Common myeloid progenitor, CD34-positive (primary cell): Measurements from ENCODE around the gene REPIN1.
"Not testable (repeated sequence)": the region's sequence is repeated elsewhere in the genome, so short reads cannot be mapped to it uniquely, and the experiment has no call there.

Experiments used
- CTCF ChIA-PET: fragments of 350-600 bp; sonication (Branson Sonifier 250); formaldehyde crosslinking; loops from one replicate; lab custom pipeline; 2021; ENCODE audit warnings: antibody characterized with exemption; lab: Charles Lee
- POLR2A ChIA-PET: fragments of 350-600 bp; sonication (Branson Sonifier 250); formaldehyde crosslinking; loops from one replicate; lab custom pipeline; 2021; ENCODE audit warnings: antibody characterized with exemption; lab: Charles Lee
- DNase-seq, 3 donors: peaks; one replicate each; pipeline versions ENCODE4 v3.0.0 to v3.0.0-alpha.2; 2013
- H3K27ac ChIP-seq, 2 experiments: 1 replicate in 1 of 2; 2 replicates in 1 of 2; pipeline ENCODE4 v1.7.0; 2013; ENCODE audit warnings: inconsistent platforms in 2 of 2, low read length in 2 of 2, mild to moderate bottlenecking in 2 of 2, low read depth in 1 of 2, moderate library complexity in 1 of 2; ENCODE audit not compliant: severe bottlenecking in 2 of 2, insufficient read depth in 1 of 2, poor library complexity in 1 of 2
- H3K27me3 ChIP-seq, 5 experiments: replicated peaks in 2 of 5; 1 replicate in 3 of 5; 2 replicates in 2 of 5; pipeline versions ENCODE4 v1.6.1 to v1.7.0; 2013; ENCODE audit warnings: low read length in 4 of 5, mild to moderate bottlenecking in 2 of 5, moderate library complexity in 2 of 5, inconsistent platforms in 1 of 5; ENCODE audit not compliant: insufficient read depth in 5 of 5, control insufficient read depth in 4 of 5
- H3K36me3 ChIP-seq, 4 experiments: 1 replicate in 2 of 4; 2 replicates in 2 of 4; pipeline versions ENCODE4 v1.6.1 to v1.7.0; 2013; ENCODE audit warnings: low read length in 3 of 4, control low read depth in 1 of 4, mild to moderate bottlenecking in 1 of 4; ENCODE audit not compliant: control insufficient read depth in 4 of 4, insufficient read depth in 4 of 4
- H3K4me1 ChIP-seq, 4 experiments: 1 replicate in 3 of 4; 2 replicates in 1 of 4; pipeline versions ENCODE4 v1.6.1 to v1.7.1; 2013; ENCODE audit warnings: low read length in 3 of 4, mild to moderate bottlenecking in 3 of 4, control low read depth in 1 of 4, inconsistent platforms in 1 of 4, moderate library complexity in 1 of 4; ENCODE audit not compliant: control insufficient read depth in 4 of 4, insufficient read depth in 4 of 4; ENCODE audit errors: control extremely low read depth in 1 of 4
- H3K4me3 ChIP-seq, 7 experiments: 1 replicate in 4 of 7; 2 replicates in 3 of 7; pipeline versions ENCODE4 v1.5.1 to v1.7.0; 2013; ENCODE audit warnings: mild to moderate bottlenecking in 7 of 7, low read length in 6 of 7, moderate library complexity in 6 of 7, inconsistent platforms in 2 of 7, low read depth in 2 of 7, control low read depth in 1 of 7; ENCODE audit not compliant: insufficient read depth in 4 of 7, control insufficient read depth in 1 of 7; ENCODE audit errors: extremely low read depth in 1 of 7
- H3K9me3 ChIP-seq, 5 experiments: 1 replicate in 4 of 5; 2 replicates in 1 of 5; pipeline versions ENCODE4 v1.6.1 to v1.7.1; 2013; ENCODE audit warnings: low read length in 4 of 5, mild to moderate bottlenecking in 2 of 5, inconsistent platforms in 1 of 5, low read depth in 1 of 5, moderate library complexity in 1 of 5; ENCODE audit not compliant: control insufficient read depth in 4 of 5, insufficient read depth in 2 of 5; ENCODE audit errors: control extremely low read depth in 1 of 5
- WGBS: methylation state at CpG from one replicate; pipeline ENCODE4 v1.1.5; 2013; ENCODE audit not compliant: insufficient coverage; 5-methylcytosine and 5-hydroxymethylcytosine counted together

REPIN1 gene

DNA sequence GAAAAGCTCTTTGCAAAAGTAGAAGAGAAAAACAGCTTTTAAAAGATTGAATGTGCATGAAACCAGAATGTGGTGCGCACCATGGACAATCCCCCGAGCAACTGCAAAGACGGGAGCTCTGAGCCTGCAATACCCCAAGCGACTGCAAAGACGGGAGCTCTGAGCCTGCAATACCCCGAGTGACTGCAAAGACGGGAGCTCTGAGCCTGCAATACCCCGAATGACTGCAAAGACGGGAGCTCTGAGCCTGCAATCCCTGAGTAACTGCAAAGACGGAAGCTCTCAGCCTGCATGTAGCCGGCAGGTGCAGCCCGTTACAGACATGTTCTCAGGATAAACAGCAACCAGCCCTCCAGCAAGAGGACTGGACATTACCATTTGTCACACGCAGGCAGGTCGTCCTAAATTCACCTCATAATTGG lies 16.7 kb downstream of the REPIN1 start:
- DNase-seq, result no peak
- H3K36me3 ChIP-seq, result peaks cover 0 to 8% (median 6%) of the 10 kb centered on the region in 4 experiments
- H3K27ac ChIP-seq, result no peak overlapping the region
- no peaks in the 10 kb centered on the region for H3K9me3 ChIP-seq
- peaks cover 0 to 26% (median under 1%) of the 10 kb centered on the region in 4 experiments for H3K4me1 ChIP-seq
- no peak overlapping the region for H3K4me3 ChIP-seq
- WGBS, result 91% methylated on average over 13 of the region's 14 CpGs
- CTCF ChIA-PET, result interaction anchor here (1.5 to 3.0 kb wide), 3 partner anchors 8 to 29 kb away, joined by 3 to 10 read pairs (median 6); a partner anchor contains a TSS
- H3K27me3 ChIP-seq, result no peaks in the 10 kb centered on the region
- POLR2A ChIA-PET, result no interaction called here

DNA sequence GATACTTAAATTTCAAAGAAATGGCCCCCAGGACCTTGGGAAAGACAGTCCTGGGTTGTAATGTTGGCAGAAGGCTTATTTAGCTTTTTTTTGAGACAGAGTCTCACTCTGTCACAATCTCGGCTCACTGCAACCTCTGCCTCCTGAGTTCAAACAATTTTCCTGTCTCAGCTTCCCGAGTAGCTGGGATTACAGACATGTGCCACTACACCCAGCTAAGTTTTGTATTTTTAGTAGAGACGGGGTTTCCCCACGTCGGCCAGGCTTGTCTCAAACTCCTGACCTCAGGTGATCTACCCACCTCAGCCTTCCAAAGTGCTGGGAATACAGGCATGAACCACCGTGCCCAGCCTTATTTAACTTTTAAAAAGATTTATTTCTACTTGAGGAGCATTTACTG lies 17.3 kb downstream of the REPIN1 start:
- H3K27me3 ChIP-seq, H3K9me3 ChIP-seq, H3K27ac ChIP-seq, DNase-seq, H3K36me3 ChIP-seq, POLR2A ChIA-PET, H3K4me3 ChIP-seq: not testable (repeated sequence)
- peaks cover 0 to 22% (median 0%) of the 10 kb centered on the region in 4 experiments for H3K4me1 ChIP-seq
- WGBS, result 65% methylated on average over 4 of the region's 6 CpGs
- CTCF ChIA-PET, result interaction anchor here (1.3 to 3.0 kb wide), 2 partner anchors 11 to 20 kb away, joined by 5 to 10 read pairs; a partner anchor contains a TSS

DNA sequence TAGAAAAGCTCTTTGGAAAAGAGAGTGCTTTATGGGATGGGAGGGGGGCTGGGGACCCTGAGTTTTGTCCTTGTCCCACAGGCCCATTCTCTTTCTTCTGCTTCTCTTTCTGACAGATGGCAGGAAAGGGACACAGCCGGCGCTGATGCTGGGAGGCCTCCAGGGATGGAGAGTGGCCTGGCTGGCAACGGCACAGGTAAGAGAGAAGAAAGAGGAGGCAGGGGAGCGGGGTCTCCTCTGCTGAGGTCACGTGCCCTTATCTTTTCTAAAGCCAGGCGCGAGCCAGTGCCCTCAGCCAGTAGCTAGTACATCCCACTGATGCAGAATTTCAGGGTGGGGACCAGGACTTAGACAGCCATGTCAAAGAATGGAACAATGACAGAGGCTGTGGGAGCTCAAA lies 19.7 kb downstream of the REPIN1 start:
- H3K27ac ChIP-seq, result no peak overlapping the region

DNA sequence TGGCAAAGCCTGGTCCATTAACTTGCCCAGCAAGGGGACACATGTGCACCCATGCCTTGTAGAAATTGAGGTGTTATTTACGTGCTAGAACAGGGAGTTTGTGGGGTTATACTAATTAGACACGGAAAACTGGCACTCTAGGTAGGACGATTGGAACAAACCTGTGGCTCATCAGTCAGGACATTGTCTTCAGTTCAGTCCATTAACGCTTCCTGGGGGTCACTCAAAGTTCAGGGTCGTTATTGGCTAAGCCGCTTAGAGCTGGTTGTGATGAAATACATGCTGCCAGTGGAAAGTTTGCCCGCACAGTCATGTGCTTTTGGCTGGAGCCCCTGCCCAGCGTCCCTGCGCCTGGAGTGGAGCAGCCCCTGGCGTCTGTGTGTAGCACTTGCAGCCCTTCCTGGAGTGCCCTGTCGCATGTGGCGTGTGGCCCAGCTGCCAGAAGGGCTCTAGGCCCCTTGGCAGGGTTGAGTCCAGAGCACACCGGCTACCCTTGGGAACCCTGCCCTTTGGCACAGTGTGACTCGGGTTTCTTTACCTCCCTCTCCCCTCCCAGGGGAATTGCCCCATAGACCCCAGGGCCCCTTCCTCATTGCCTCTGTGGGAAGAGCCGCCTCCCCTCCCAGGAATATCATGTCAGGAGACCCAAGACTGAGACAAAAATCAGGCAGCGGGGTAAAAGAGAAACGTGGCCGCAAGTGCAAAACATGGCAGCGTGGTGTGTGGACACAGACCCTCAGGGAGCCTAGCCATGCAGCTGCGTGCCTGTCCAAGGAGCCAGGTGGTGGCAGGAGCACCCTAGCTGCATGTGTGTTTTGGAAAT lies 20.3 kb downstream of the REPIN1 start:
- Histone ChIP-seq H3K27me3 (no peaks in the 10 kb centered on the region), H3K4me1 (peaks cover 0 to 14% (median 0%) of the 10 kb centered on the region in 4 experiments), H3K27ac (no peak overlapping the region), H3K9me3 (no peaks in the 10 kb centered on the region), H3K4me3 (no peak overlapping the region), H3K36me3 (peaks cover 0 to 9% (median 8%) of the 10 kb centered on the region in 4 experiments)
- ChIA-PET POLR2A (interaction anchor here (1.5 kb wide), 1 partner anchor 16 kb away, joined by 6 read pairs; a partner anchor contains a TSS), CTCF (interaction anchor here (0.6 to 1.9 kb wide), 13 partner anchors 11 to 103 kb away, joined by 3 to 7 read pairs (median 4); partner anchors contain the start of gene ZNF775)
- WGBS, result 77% methylated on average over 17 of the region's 20 CpGs
- DNase-seq, result peak in 2 of 3 donors; percentile 47 to 48

More for the DNA sequence above, 19.7 kb downstream of the REPIN1 start:
- Histone ChIP-seq H3K27me3 (no peaks in the 10 kb centered on the region), H3K4me3 (no peak overlapping the region), H3K36me3 (peaks cover 0 to 8% (median 7%) of the 10 kb centered on the region in 4 experiments), H3K9me3 (no peaks in the 10 kb centered on the region), H3K4me1 (peaks cover 0 to 19% (median 0%) of the 10 kb centered on the region in 4 experiments)
- ChIA-PET CTCF (interaction anchor here (1.0 to 1.9 kb wide), 9 partner anchors 10 to 101 kb away, joined by 3 to 7 read pairs (median 5); partner anchors contain the start of gene ZNF775), POLR2A (interaction anchor here (1.5 kb wide), 1 partner anchor 17 kb away, joined by 6 read pairs; a partner anchor contains a TSS)
- WGBS, result 88% methylated on average over 7 of the region's 7 CpGs
- DNase-seq, result no peak

DNA sequence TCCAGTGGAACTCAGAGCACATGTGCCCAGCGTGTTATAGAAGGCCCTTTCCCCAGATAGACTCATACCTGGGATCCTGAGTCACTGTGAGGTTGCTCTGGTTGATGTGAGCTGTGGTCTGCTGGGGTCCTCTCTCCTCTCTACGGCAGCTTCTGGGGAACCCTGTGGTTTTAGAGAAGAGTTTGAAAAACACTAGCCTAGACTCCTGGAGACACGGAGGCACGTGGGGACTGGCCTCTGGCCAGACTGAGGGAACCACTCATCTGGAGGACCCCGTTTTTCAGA lies 20.9 kb downstream of the REPIN1 start:
- Histone ChIP-seq H3K9me3 (no peaks in the 10 kb centered on the region), H3K4me1 (peaks cover 0 to 8% (median 0%) of the 10 kb centered on the region in 4 experiments), H3K4me3 (no peak overlapping the region), H3K27ac (no peak overlapping the region), H3K27me3 (no peaks in the 10 kb centered on the region), H3K36me3 (peaks cover 0 to 9% (median 8%) of the 10 kb centered on the region in 4 experiments)
- ChIA-PET CTCF (interaction anchor here (0.6 to 1.9 kb wide), 9 partner anchors 11 to 104 kb away, joined by 3 to 7 read pairs (median 4); partner anchors contain the start of gene ZNF775), POLR2A (interaction anchor here (1.5 kb wide), 1 partner anchor 15 kb away, joined by 6 read pairs; a partner anchor contains a TSS)
- no peak for DNase-seq
- WGBS, result 100% methylated on average over 1 of the region's 5 CpGs

DNA sequence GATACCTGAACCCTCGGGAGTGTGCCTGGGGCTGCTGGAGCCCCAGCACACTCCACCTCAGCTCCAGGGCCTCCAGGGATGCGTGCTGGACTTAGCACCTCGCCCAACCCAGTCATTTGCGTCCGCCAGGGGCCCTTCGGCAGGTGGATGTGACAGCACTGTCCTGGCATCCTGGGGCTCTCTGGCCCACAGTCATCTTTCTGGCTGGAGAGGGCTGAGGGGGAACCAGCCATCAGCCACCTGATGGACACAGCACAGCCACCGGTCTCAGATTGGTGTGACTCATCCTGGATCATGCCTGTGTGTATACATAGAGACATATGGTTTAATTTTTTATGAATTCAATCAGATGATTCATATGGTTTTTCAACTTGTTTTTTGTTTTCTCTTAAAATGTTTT lies 21.6 kb downstream of the REPIN1 start:
- 98% methylated on average over 7 of the region's 7 CpGs for WGBS

More for the DNA sequence above, 21.6 kb downstream of the REPIN1 start:
- no peak overlapping the region for H3K4me3 ChIP-seq
- no peak for DNase-seq
- peaks cover 0 to 3% (median 0%) of the 10 kb centered on the region in 4 experiments for H3K4me1 ChIP-seq
- H3K27me3 ChIP-seq, result no peaks in the 10 kb centered on the region
- ChIA-PET CTCF (no interaction called here), POLR2A (no interaction called here)
- no peak overlapping the region for H3K27ac ChIP-seq
- H3K36me3 ChIP-seq, result peaks cover 0 to 9% (median 8%) of the 10 kb centered on the region in 4 experiments
- H3K9me3 ChIP-seq, result no peaks in the 10 kb centered on the region
